GM19023 (cell line): ENCODE data around the gene PIP4K2C.
"Not testable (repeated sequence)": the region's sequence is repeated elsewhere in the genome, so short reads cannot be mapped to it uniquely, and the experiment has no call there.

Experiments used
- ATAC-seq: cut with Tn5 transposase; IDR thresholded peaks from one replicate; pipeline ENCODE4 v1.9.1; 2021; ENCODE audit warnings: mild to moderate bottlenecking, moderate library complexity; ENCODE audit not compliant: unreplicated experiment

Gene PIP4K2C

GRCh38 chr12:57584050-57584449, 6.9 kb upstream of the PIP4K2C start:
- no peak for ATAC-seq

- no peak for ATAC-seq
Measured at GRCh38 chr12:57584690-57585089, 6.3 kb upstream of the PIP4K2C start.

- ATAC-seq: no peak
Measured at GRCh38 chr12:57585156-57585555, 5.8 kb upstream of the PIP4K2C start.

GRCh38 chr12:57586128-57586527, 4.9 kb upstream of the PIP4K2C start:
- no peak for ATAC-seq

GRCh38 chr12:57586832-57587429, 4.1 kb upstream of the PIP4K2C start:
- no peak for ATAC-seq

GRCh38 chr12:57588951-57589610, 1.9 kb upstream of the PIP4K2C start:
- ATAC-seq: not testable (repeated sequence)

GRCh38 chr12:57590479-57590863, 521 bp upstream of the PIP4K2C start:
- ATAC-seq: no peak

GRCh38 chr12:57591782-57592325, 862 bp downstream of the PIP4K2C start:
- no peak for ATAC-seq

- no peak for ATAC-seq
Measured at GRCh38 chr12:57592551-57593165, 1.7 kb downstream of the PIP4K2C start.

GRCh38 chr12:57593187-57593586, 2.2 kb downstream of the PIP4K2C start:
- no peak for ATAC-seq

GRCh38 chr12:57600395-57600794, 9.4 kb downstream of the PIP4K2C start:
- no peak for ATAC-seq

- no peak for ATAC-seq
Measured at GRCh38 chr12:57602544-57602943, 11.6 kb downstream of the PIP4K2C start.

- no peak for ATAC-seq
Measured at GRCh38 chr12:57603324-57603723, 12.3 kb downstream of the PIP4K2C start.

- no peak for ATAC-seq
Measured at GRCh38 chr12:57603815-57604453, 12.9 kb downstream of the PIP4K2C start.

- peak; percentile 71 for ATAC-seq
Measured at GRCh38 chr12:57604454-57604991, 13.5 kb downstream of the PIP4K2C start, which contains the start of gene DTX3. Gene DTX3 (plus strand): TSS chr12:57604824. CDS start chr12:57606518, 1,694 bp downstream.

GRCh38 chr12:57604992-57605810, 14.2 kb downstream of the PIP4K2C start:
- peak; percentile 20 for ATAC-seq

- ATAC-seq: no peak
Measured at GRCh38 chr12:57605811-57606311, 14.9 kb downstream of the PIP4K2C start.

- no peak for ATAC-seq
Measured at GRCh38 chr12:57606399-57606798, 15.4 kb downstream of the PIP4K2C start.

GRCh38 chr12:57606821-57607220, 15.8 kb downstream of the PIP4K2C start:
- no peak for ATAC-seq
